Activated naive CD4-positive, alpha-beta T cell treated with anti-CD3 and anti-CD28 coated beads for 36 hours (primary cell): Measurements from ENCODE around the gene FGGY. TPM values are rescaled to one million over a fixed set of nuclear protein-coding genes. Genes with fewer than 3 reads are reported as not detected.

ENCODE experiments used
- CTCF ChIA-PET: fragments of 350-600 bp; sonication (Branson Sonifier 250); formaldehyde crosslinking; loops from one replicate; lab custom pipeline; 2021; ENCODE audit warnings: antibody characterized with exemption; lab: Charles Lee
- DNase-seq: peaks from one replicate; pipeline ENCODE4 v3.0.0-alpha.2; 2020
- H3K27ac Mint-ChIP-seq: one replicate; pipeline ENCODE4 v1.8.0; 2021; ENCODE audit warnings: mild to moderate bottlenecking, mixed read lengths
- H3K27me3 Mint-ChIP-seq: one replicate; pipeline ENCODE4 v1.8.0; 2021; ENCODE audit warnings: low read depth, mixed read lengths
- H3K36me3 Mint-ChIP-seq: one replicate; pipeline ENCODE4 v1.8.0; 2021; ENCODE audit warnings: low read depth, mixed read lengths
- H3K4me1 Mint-ChIP-seq: one replicate; pipeline ENCODE4 v1.8.0; 2021; ENCODE audit warnings: low read depth, mixed read lengths
- H3K4me3 Mint-ChIP-seq: one replicate; pipeline ENCODE4 v1.8.0; 2021; ENCODE audit warnings: mild to moderate bottlenecking, moderate library complexity, mixed read lengths
- H3K9me3 Mint-ChIP-seq: one replicate; pipeline ENCODE4 v1.8.0; 2021; ENCODE audit warnings: mixed read lengths
- intact Hi-C: fragments of 100-400 bp; cut with micrococcal nuclease; formaldehyde crosslinking; loops from one replicate; pipeline ENCODE4 v1.15.1; 2023
- total RNA-seq, 2 experiments: library from RNA; stranded (reverse); gene quantifications; one replicate each; pipeline ENCODE4 v1.2.3, GENCODE V29; 2021

FGGY gene
- total RNA-seq, 2 experiments from 2014 or later, result 9.8 to 10.9 TPM

GRCh38 chr1:59696421-59697115, 399.7 kb downstream of the FGGY start:
- CTCF ChIA-PET, result interaction anchor here (0.5 to 1.6 kb wide), 4 partner anchors 9 to 650 kb away, joined by 3 to 4 read pairs (median 4); no protein-coding TSS in a partner anchor
- H3K4me1 Mint-ChIP-seq, result peaks cover 15% of the 10 kb centered on the region
- no peak overlapping the region for H3K4me3 Mint-ChIP-seq
- no peaks in the 10 kb centered on the region for H3K27me3 Mint-ChIP-seq
- DNase-seq, result no peak
- no peaks in the 10 kb centered on the region for H3K9me3 Mint-ChIP-seq
- H3K36me3 Mint-ChIP-seq, result no peaks in the 10 kb centered on the region
- intact Hi-C loops, result loop anchor here (5.0 to 10.0 kb wide), 5 partner anchors 362 to 792 kb away; partner anchors contain the start of gene FGGY
- H3K27ac Mint-ChIP-seq, result no peak overlapping the region

GRCh38 chr1:59697150-59697800, 400.4 kb downstream of the FGGY start:
- H3K4me1 Mint-ChIP-seq, result peaks cover 15% of the 10 kb centered on the region
- no peaks in the 10 kb centered on the region for H3K9me3 Mint-ChIP-seq
- DNase-seq, result peak; percentile 69
- H3K36me3 Mint-ChIP-seq, result no peaks in the 10 kb centered on the region
- no peaks in the 10 kb centered on the region for H3K27me3 Mint-ChIP-seq
- intact Hi-C loops, result loop anchor here (5.0 to 10.0 kb wide), 5 partner anchors 362 to 792 kb away; partner anchors contain the start of gene FGGY
- no peak overlapping the region for H3K27ac Mint-ChIP-seq
- CTCF ChIA-PET, result interaction anchor here (0.6 to 1.6 kb wide), 5 partner anchors 8 to 959 kb away, joined by 3 to 4 read pairs (median 4); no protein-coding TSS in a partner anchor
- peak overlapping the region; percentile 1 for H3K4me3 Mint-ChIP-seq

- no peak overlapping the region for H3K27ac Mint-ChIP-seq
- no peaks in the 10 kb centered on the region for H3K36me3 Mint-ChIP-seq
- no peak for DNase-seq
- CTCF ChIA-PET, result interaction anchor here (0.6 to 2.0 kb wide), 30 partner anchors 8 to 1117 kb away, joined by 3 to 13 read pairs (median 4); no protein-coding TSS in a partner anchor
- H3K27me3 Mint-ChIP-seq, result no peaks in the 10 kb centered on the region
- H3K4me3 Mint-ChIP-seq, result no peak overlapping the region
- intact Hi-C loops, result loop anchor here (2.0 to 10.0 kb wide), 6 partner anchors 364 to 1184 kb away; partner anchors contain the start of gene FGGY
- peaks cover 15% of the 10 kb centered on the region for H3K4me1 Mint-ChIP-seq
- H3K9me3 Mint-ChIP-seq, result no peaks in the 10 kb centered on the region
Observed at GRCh38 chr1:59698386-59698785, 401.5 kb downstream of the FGGY start.

DNA sequence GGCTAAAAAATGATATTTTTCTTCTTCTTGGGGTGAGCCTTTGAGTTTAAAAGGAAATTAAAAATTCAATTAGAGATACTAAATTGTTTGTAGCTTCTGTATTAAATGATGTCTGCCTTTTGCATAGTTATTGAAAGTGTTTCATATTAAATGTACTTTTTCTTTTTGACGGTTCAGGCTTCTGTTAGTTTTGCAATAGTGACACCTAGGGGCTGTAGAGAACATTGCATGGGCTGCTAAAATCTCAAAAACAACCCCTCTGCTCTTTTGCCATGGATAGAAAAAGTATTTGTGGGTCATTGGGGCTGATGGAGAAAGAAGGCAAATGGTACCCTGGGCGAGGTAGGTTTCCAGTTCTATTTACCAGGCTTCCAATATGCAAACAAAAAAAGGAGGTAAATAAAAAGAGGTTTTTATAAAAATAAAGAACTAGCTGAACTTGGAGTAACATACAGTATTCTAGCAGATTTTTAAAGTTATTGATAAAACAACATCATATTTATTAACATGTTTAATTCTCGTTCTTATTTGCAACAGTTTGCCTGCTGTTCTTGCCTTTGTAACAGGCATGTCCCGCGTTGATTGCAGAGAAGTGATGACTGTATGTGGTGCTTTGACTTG, 402.4 kb downstream of the FGGY start:
- no peaks in the 10 kb centered on the region for H3K27me3 Mint-ChIP-seq
- no peaks in the 10 kb centered on the region for H3K9me3 Mint-ChIP-seq
- intact Hi-C loops, result loop anchor here (1.0 to 10.0 kb wide), 9 partner anchors 60 to 1185 kb away; partner anchors contain the start of gene FGGY
- CTCF ChIA-PET, result interaction anchor here (0.6 to 2.0 kb wide), 40 partner anchors 9 to 1047 kb away, joined by 3 to 13 read pairs (median 4); no protein-coding TSS in a partner anchor
- peaks cover 15% of the 10 kb centered on the region for H3K4me1 Mint-ChIP-seq
- no peaks in the 10 kb centered on the region for H3K36me3 Mint-ChIP-seq
- H3K27ac Mint-ChIP-seq, result no peak overlapping the region
- peak; percentile 19 for DNase-seq
- H3K4me3 Mint-ChIP-seq, result no peak overlapping the region

- CTCF ChIA-PET, result interaction anchor here (0.6 kb wide), 1 partner anchor 10 kb away, joined by 3 read pairs; no protein-coding TSS in a partner anchor
- H3K4me1 Mint-ChIP-seq, result peaks cover 15% of the 10 kb centered on the region
- H3K27me3 Mint-ChIP-seq, result no peaks in the 10 kb centered on the region
- no peak overlapping the region for H3K4me3 Mint-ChIP-seq
- H3K36me3 Mint-ChIP-seq, result no peaks in the 10 kb centered on the region
- intact Hi-C loops, result no loop called here
- no peaks in the 10 kb centered on the region for H3K9me3 Mint-ChIP-seq
- no peak for DNase-seq
- H3K27ac Mint-ChIP-seq, result no peak overlapping the region
Observed at GRCh38 chr1:59701376-59701775, 404.5 kb downstream of the FGGY start.

DNA sequence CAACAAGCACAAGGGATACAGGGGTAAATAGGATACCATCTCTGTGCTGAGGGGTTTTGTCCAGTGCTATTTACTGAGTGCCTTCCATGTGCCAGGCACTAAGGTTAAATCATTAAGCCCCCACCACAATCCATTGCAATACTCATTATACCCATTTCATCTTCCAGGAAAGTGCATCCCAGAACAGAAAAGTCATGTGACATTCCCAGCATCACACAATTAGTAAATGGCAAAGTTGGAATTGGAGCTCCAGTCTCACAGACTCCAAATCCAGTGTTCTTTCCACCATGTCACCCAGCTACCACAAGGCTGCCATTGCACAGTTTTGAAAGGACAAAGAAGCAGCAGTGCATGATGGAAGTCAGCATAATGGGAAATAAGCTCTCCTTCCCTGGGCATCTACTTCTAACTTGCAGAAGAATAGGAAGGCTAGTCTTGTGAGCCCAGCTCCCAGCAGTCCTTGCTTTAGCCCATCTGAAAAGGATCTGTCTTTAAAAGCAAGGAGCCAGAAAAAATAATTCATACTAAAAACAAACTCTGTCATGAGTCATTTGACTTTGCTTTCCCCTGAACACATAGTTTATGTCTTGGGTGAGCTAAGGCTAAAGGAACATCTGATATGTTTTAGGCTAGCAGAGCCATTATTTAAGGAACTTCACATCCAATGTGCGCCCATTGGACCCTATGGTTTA, 406.5 kb downstream of the FGGY start:
- no peaks in the 10 kb centered on the region for H3K36me3 Mint-ChIP-seq
- no peak for DNase-seq
- CTCF ChIA-PET, result interaction anchor here (0.9 kb wide), 1 partner anchor 962 kb away, joined by 3 read pairs; no protein-coding TSS in a partner anchor
- intact Hi-C loops, result no loop called here
- H3K4me3 Mint-ChIP-seq, result no peak overlapping the region
- H3K27ac Mint-ChIP-seq, result no peak overlapping the region
- no peaks in the 10 kb centered on the region for H3K27me3 Mint-ChIP-seq
- H3K9me3 Mint-ChIP-seq, result no peaks in the 10 kb centered on the region
- H3K4me1 Mint-ChIP-seq, result no peaks in the 10 kb centered on the region

DNA sequence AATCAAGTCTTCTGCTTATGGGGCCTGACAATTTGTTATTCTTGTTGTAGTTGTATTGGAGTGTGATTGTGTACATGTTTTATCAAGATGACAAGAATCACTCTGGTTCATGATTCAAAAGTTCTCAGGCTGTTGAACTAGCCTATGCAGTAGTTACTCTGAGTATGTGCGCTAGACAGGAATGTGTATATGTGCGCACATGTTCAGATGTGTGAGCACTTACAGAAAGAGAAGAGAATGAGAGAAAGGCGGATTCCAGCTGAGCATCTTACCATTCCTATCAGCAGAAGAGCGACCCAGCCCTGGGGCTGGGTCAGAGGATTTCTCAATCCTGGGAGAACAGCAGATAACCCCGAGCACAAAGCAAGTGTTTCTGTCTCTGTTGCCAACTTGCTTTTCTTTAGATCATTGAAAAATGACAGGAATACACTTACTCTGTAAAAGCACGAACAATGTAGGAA, 407.1 kb downstream of the FGGY start:
- intact Hi-C loops, result no loop called here
- CTCF ChIA-PET, result interaction anchor here (0.9 kb wide), 1 partner anchor 963 kb away, joined by 3 read pairs; no protein-coding TSS in a partner anchor
- Mint-ChIP-seq H3K4me3 (no peak overlapping the region), H3K27me3 (no peaks in the 10 kb centered on the region), H3K36me3 (no peaks in the 10 kb centered on the region), H3K27ac (no peak overlapping the region), H3K9me3 (no peaks in the 10 kb centered on the region), H3K4me1 (no peaks in the 10 kb centered on the region)
- no peak for DNase-seq

DNA sequence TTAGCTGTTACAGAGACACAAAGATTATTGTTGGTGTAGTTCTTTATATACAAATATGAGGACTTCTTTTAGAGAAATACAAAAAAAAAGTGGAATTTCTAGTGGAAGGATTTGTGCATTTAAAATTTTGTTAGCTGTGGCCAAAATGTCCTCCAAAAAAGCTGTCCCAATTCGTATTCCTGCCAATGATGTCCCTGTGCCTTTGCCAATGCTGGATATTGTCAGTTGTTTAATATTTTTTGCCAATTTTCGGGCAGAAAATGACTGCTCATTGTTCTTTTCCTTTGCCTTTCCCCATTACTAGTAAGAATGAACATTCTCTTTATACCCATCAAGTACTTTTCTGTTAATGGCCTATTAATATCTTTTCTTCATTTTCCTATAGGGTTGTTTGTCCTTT, 407.8 kb downstream of the FGGY start:
- intact Hi-C loops, result no loop called here
- H3K27me3 Mint-ChIP-seq, result no peaks in the 10 kb centered on the region
- no peaks in the 10 kb centered on the region for H3K4me1 Mint-ChIP-seq
- DNase-seq, result no peak
- no peaks in the 10 kb centered on the region for H3K36me3 Mint-ChIP-seq
- no peak overlapping the region for H3K4me3 Mint-ChIP-seq
- H3K9me3 Mint-ChIP-seq, result no peaks in the 10 kb centered on the region
- H3K27ac Mint-ChIP-seq, result no peak overlapping the region
- CTCF ChIA-PET, result interaction anchor here (0.6 kb wide), 1 partner anchor 963 kb away, joined by 3 read pairs; no protein-coding TSS in a partner anchor

GRCh38 chr1:59705466-59706302, 408.8 kb downstream of the FGGY start:
- no peak overlapping the region for H3K4me3 Mint-ChIP-seq
- H3K27me3 Mint-ChIP-seq, result no peaks in the 10 kb centered on the region
- no peaks in the 10 kb centered on the region for H3K4me1 Mint-ChIP-seq
- DNase-seq, result no peak
- H3K36me3 Mint-ChIP-seq, result no peaks in the 10 kb centered on the region
- intact Hi-C loops, result no loop called here
- H3K27ac Mint-ChIP-seq, result no peak overlapping the region
- CTCF ChIA-PET, result interaction anchor here (1.3 kb wide), 1 partner anchor 8 kb away, joined by 3 read pairs; no protein-coding TSS in a partner anchor
- peaks cover 3% of the 10 kb centered on the region for H3K9me3 Mint-ChIP-seq

DNA sequence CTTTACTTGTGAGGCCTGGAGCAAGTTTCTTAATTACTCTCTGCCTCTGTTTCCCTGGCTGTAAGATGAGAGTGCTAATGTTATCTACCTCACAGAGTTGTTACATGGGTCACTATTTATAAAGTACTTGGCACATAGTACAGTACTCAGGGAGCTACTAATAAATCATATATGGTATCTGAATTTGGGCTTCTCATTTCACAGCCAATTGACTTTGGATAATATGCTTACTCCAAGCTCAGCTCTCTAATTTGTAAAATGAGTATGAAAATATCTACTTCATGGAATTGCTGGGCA, 409.4 kb downstream of the FGGY start:
- intact Hi-C loops, result no loop called here
- Mint-ChIP-seq H3K4me3 (no peak overlapping the region), H3K36me3 (no peaks in the 10 kb centered on the region), H3K27ac (no peak overlapping the region), H3K27me3 (no peaks in the 10 kb centered on the region), H3K9me3 (peaks cover 6% of the 10 kb centered on the region), H3K4me1 (no peaks in the 10 kb centered on the region)
- no peak for DNase-seq
- CTCF ChIA-PET, result interaction anchor here (1.3 kb wide), 1 partner anchor 9 kb away, joined by 3 read pairs; no protein-coding TSS in a partner anchor

DNA sequence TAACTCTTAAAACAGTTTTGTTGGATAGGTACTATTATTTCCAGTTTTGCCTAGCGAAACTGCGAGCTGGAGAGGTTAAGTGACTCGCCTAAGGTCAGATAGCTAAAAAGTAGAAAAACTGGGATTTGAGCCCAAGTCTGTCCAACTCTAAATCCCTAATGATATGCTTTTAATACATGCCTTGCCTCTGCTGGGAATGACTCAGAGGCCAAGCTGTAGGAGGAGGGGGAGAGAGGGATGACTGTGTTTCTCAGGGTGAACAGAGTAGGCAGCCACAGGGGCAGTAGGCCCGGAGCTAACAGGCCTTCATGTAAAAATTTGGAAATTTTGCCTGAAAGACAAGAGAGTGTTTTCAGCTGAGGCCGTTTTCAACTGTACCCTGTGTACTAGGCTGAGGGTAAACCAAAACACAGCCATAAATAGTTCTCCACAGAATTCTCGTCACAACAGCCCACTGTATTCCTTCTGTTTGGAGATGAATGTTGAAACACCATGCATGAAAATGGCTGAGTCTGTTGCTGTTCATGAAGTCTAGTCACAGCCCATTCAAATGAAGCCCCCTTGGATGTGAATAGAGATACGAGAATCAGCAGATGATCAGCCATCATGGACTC, 410.4 kb downstream of the FGGY start:
- no peak overlapping the region for H3K4me3 Mint-ChIP-seq
- intact Hi-C loops, result no loop called here
- H3K9me3 Mint-ChIP-seq, result peaks cover 6% of the 10 kb centered on the region
- no peaks in the 10 kb centered on the region for H3K4me1 Mint-ChIP-seq
- CTCF ChIA-PET, result no interaction called here
- peaks cover 1% of the 10 kb centered on the region for H3K36me3 Mint-ChIP-seq
- no peak for DNase-seq
- no peak overlapping the region for H3K27ac Mint-ChIP-seq
- H3K27me3 Mint-ChIP-seq, result no peaks in the 10 kb centered on the region
